HG02943 (cell line): Measurements from ENCODE around the gene TGFB1.
"Not testable (repeated sequence)": the region's sequence is repeated elsewhere in the genome, so short reads cannot be mapped to it uniquely, and the experiment has no call there.

Experiments used
- ATAC-seq: cut with Tn5 transposase; IDR thresholded peaks from one replicate; pipeline ENCODE4 v1.9.1; 2021; ENCODE audit warnings: mild to moderate bottlenecking, low read depth, moderate library complexity; ENCODE audit not compliant: unreplicated experiment

TGFB1 gene

GRCh38 chr19:41353466-41354342 lies at the start of gene TGFB1:
TGFB1 (minus strand) TSS chr19:41353922; CDS start chr19:41353044, 878 bp downstream.
- ATAC-seq: peak; percentile 36

DNA sequence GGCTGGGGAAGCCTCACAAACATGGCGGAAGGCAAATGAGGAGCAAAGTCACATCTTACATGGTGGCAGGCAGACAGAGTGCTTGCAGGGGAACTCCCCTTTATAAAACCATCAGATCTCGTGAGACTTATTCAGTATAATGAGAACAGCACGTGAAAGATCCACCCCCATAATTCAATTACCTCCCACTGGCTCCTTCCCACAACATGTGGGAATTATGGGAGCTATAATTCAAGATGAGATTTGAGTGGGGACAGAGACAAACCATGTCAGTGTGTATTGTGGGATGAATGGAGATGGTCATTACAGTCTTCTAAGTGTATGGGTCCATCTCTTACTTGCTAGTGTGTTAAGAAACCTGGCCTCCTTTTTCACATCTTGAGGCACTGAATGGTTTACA lies 48.3 kb upstream of the TGFB1 start:
- no peak for ATAC-seq

GRCh38 chr19:41401483-41401882 lies 47.8 kb upstream of the TGFB1 start:
- ATAC-seq: no peak

GRCh38 chr19:41399525-41399924 lies 45.8 kb upstream of the TGFB1 start:
- ATAC-seq: no peak

DNA sequence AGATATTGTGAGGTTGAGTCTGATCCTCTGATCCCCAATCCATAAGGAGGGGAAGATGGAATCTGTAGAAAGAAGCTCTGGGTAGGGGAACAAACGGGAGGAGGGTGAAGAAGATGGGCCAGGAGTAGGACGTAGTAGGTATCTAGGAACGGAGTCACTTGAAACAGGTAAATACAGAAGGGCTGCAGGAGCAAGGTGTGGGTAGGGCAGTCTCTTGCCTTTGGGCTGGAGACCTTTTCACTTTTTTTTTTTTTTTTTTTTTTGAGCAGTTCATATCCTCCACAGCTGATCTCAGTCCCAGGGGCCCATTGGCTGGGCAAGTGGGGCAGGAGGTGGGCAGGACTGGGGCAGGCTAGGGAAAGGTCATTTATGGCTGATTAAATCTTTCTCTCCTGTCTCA lies 45.4 kb upstream of the TGFB1 start:
- ATAC-seq: no peak

DNA sequence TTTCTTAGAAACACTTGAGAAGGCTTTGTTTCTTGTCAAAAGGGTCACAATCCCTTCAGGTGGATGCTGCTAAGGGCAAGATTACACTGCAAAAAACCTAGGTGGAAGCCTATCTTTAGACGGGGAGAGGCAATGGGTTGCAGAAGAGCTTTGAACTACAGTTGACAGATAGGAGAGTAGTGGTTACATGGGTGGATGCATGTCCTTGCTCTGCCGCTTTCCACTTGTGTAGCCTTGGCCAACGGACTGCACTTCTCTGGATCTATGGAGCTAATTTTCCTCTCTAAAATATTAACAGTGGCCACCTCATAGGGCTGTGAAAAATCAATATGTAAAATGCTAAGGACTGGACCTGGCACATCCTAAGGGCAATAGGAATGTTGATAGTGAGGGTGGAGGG lies 44.9 kb upstream of the TGFB1 start:
- ATAC-seq: no peak

DNA sequence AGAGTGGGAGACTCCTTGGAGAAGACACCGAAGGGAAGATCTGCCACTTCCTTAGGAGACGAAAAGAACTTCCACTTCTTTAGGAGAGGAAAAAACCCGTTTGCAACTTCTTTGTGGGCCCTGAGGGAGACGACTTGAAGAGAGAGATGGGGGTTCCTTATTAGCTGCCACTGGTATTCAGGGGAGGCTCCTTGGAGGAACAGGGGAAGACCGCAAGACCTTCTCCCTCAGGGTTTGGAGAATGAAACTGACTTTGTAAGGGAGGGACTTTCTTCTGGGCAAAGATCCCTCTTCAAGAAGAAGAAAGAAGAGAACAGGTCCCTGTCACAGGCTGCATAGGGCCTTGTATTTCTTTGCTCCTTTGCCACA lies 44.3 kb upstream of the TGFB1 start:
- no peak for ATAC-seq

GRCh38 chr19:41397086-41398049 lies 43.6 kb upstream of the TGFB1 start, which contains the start of the genes BCKDHA and EXOSC5:
BCKDHA (plus strand) TSS chr19:41397818; CDS start chr19:41397828, 10 bp downstream.
EXOSC5 (minus strand) TSS chr19:41397359; CDS start chr19:41397328, 31 bp downstream.
- peak; percentile 89 for ATAC-seq

GRCh38 chr19:41395355-41395754 lies 41.6 kb upstream of the TGFB1 start:
- ATAC-seq: no peak

- no peak for ATAC-seq
These were observed 39.1 kb upstream of the TGFB1 start for GRCh38 chr19:41392775-41393174.

DNA sequence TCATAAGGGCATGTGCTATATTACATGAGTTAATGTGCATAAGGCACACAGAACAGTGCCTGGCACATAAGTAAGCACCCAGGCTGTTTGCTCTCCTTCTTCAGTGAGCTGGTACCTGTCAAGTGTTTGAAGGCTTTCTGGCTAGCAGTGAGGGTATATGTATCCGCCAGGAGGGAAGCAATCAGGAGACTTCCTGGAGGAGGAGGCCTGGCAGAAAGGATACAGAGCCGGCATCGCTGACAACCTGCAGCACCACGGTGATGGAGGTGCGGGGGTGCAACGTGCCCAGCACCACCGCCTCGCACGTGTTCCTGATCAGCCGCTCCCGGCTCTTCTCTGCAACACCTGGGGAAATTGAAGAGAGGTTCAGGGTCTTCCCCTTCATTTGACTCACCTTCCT lies 37.9 kb upstream of the TGFB1 start:
- no peak for ATAC-seq

DNA sequence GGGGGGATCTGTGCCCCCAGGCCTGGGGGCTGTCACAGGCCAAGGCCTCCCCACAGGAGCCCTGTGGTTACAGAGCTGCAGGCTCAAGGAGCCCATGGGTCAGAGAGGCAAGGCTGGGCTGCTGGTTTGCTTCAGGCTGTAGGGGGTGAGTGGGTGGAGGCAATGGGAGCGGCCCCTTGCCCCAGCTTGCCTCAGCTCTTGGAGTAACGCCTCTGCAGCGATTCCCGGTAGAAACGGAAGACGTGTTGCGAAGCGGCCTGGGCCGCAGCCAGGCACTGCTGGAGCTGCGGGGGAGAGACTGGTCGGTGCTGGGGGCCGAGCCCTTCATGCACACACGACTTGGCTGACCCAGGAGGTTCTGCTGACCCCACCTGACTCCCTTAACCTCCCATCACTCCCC lies 32.7 kb upstream of the TGFB1 start:
- no peak for ATAC-seq

DNA sequence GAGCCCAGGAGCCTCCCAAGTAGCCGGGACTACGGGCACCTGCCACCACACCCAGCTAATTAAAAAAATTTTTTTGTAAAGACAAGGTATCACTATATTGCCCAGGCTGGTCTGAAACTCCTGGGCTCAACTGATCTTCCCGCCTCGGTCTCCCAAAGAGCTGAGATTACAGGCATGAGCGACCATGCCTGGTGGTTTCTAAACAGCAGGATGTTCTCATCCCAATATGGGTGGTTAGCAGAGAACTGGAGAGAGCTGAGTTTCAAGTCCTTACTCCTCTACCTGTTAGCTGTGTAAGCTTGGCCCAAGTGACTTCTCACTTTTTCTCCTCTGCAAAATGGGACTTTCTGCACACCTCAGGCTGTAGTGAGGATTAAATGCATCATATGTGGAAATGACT lies 30.6 kb upstream of the TGFB1 start:
- ATAC-seq: no peak

- not testable (repeated sequence) for ATAC-seq
These were observed 27.8 kb upstream of the TGFB1 start for GRCh38 chr19:41381536-41381935.

- no peak for ATAC-seq
These were observed 24.4 kb upstream of the TGFB1 start for GRCh38 chr19:41377977-41378709.

- ATAC-seq: no peak
These were observed 23.3 kb upstream of the TGFB1 start for GRCh38 chr19:41376998-41377365.

GRCh38 chr19:41376241-41376997 lies 22.7 kb upstream of the TGFB1 start, which contains the start of gene TMEM91:
TMEM91 (plus strand) TSS chr19:41376533; CDS start chr19:41378310, 1,777 bp downstream.
- ATAC-seq: no peak

GRCh38 chr19:41373993-41374392 lies 20.3 kb upstream of the TGFB1 start:
- ATAC-seq: no peak

- ATAC-seq: no peak
These were observed 18.8 kb upstream of the TGFB1 start for GRCh38 chr19:41372501-41372900.

GRCh38 chr19:41371541-41371940 lies 17.8 kb upstream of the TGFB1 start:
- ATAC-seq: no peak
